SK-N-SH (cell line): ENCODE measurements around the gene UGP2.

Experiments used
- CTCF ChIP-seq: fragments of 200-600 bp; sonication (generic); IDR thresholded peaks from 2 replicates; pipeline ENCODE4 v1.6.1; 2017; ENCODE audit warnings: antibody characterized with exemption, mild to moderate bottlenecking, moderate library complexity
- MAX ChIP-seq: IDR thresholded peaks from 2 replicates; pipeline ENCODE4 v1.4.0; 2012; ENCODE audit warnings: low read depth
- USF1 ChIP-seq: IDR thresholded peaks from 2 replicates; pipeline ENCODE4 v1.4.0; 2012; ENCODE audit warnings: low read depth, borderline replicate concordance

- TF ChIP-seq CTCF (no peak), USF1 (no peak), MAX (no peak)
Measured at GRCh38 chr2:63840081-63840784, 1.5 kb upstream of the UGP2 start.
